Spleen (tissue), 11 donors: ENCODE measurements around the gene ETFB. TPM values are rescaled to one million over a fixed set of nuclear protein-coding genes. Genes with fewer than 3 reads are reported as not detected.
A peak's percentile ranks its signal among the peaks of the same experiment; 100 is the strongest.

Experiments used
- DNase-seq: peaks from one replicate; pipeline ENCODE4 v3.0.0-alpha.2; 2020
- H3K27ac ChIP-seq, 8 donors: fragments of 200-600 bp; sonication (generic) in 7 of 8; 1 replicate in 4 of 8; 2 replicates in 4 of 8; pipeline versions ENCODE4 v1.5.0 to v1.8.0; 2016 to 2021; ENCODE audit warnings: inconsistent platforms in 4 of 8, mild to moderate bottlenecking in 4 of 8, moderate library complexity in 1 of 8
- H3K27me3 ChIP-seq, 7 donors: fragments of 200-600 bp; sonication (generic) in 6 of 7; replicated peaks in 1 of 7; 1 replicate in 4 of 7; 2 replicates in 3 of 7; pipeline versions ENCODE4 v1.5.0 to v1.8.0; 2016 to 2021; ENCODE audit warnings: inconsistent platforms in 3 of 7, mild to moderate bottlenecking in 1 of 7
- H3K36me3 ChIP-seq, 6 donors: fragments of 200-600 bp; sonication (generic) in 5 of 6; 1 replicate in 4 of 6; 2 replicates in 2 of 6; pipeline versions ENCODE4 v1.5.0 to v1.8.0; 2016 to 2021; ENCODE audit warnings: inconsistent platforms in 2 of 6
- H3K4me1 ChIP-seq, 6 donors: fragments of 200-600 bp; sonication (generic) in 5 of 6; 1 replicate in 3 of 6; 2 replicates in 3 of 6; pipeline versions ENCODE4 v1.5.0 to v1.8.0; 2016 to 2021; ENCODE audit warnings: inconsistent platforms in 3 of 6
- H3K4me3 ChIP-seq, 8 donors: fragments of 200-600 bp; sonication (generic) in 7 of 8; 1 replicate in 4 of 8; 2 replicates in 4 of 8; pipeline versions ENCODE4 v1.5.0 to v1.8.0; 2016 to 2021; ENCODE audit warnings: inconsistent platforms in 4 of 8, mild to moderate bottlenecking in 4 of 8, moderate library complexity in 2 of 8
- H3K9me3 ChIP-seq, 8 donors: fragments of 200-600 bp; sonication (generic) in 7 of 8; 1 replicate in 4 of 8; 2 replicates in 4 of 8; pipeline versions ENCODE4 v1.5.0 to v1.8.0; 2016 to 2021; ENCODE audit warnings: inconsistent platforms in 4 of 8
- POLR2A ChIP-seq, 3 donors: fragments of 450-650 bp; IDR thresholded peaks; one replicate each; pipeline ENCODE4 v1.5.1; 2017; ENCODE audit warnings: antibody characterized with exemption in 3 of 3, mild to moderate bottlenecking in 1 of 3
- POLR2AphosphoS5 ChIP-seq, 3 donors: sonication (generic); formaldehyde crosslinking; IDR thresholded peaks; one replicate each; pipeline ENCODE4 v1.5.1; 2017; ENCODE audit warnings: antibody characterized with exemption in 3 of 3
- WGBS, 5 donors: extraction: QIAGEN DNeasy Blood & Tissue Kit in 3 of 5; methylation state at CpG; one replicate each; pipeline versions ENCODE4 v1.1.5 to v1.1.7; 2013 to 2018; 5-methylcytosine and 5-hydroxymethylcytosine counted together
- intact Hi-C: fragments of 100-400 bp; cut with DNase I; formaldehyde crosslinking; loops from one replicate; pipeline ENCODE4 v1.15.0; 2023; ENCODE audit warnings: low total_unique reads
- polyA plus RNA-seq, 3 donors: library from polyadenylated mRNA; stranded (reverse); fragments of 200-250 nt; gene quantifications; one replicate each; pipeline ENCODE4 v1.2.1, GENCODE V29; 2013
- total RNA-seq, 7 donors: library from RNA; depleted of rRNA in 3 of 7; stranded (reverse); fragments of >200 nt in 3 of 7; fragmentation: NEBNext Ultra II Directional in 4 of 7; extraction: Animal tissue kit (Norgen Biotek cat#: 25700) in 4 of 7; gene quantifications; one replicate each; pipeline versions ENCODE4 v1.1.0 to v1.2.1, GENCODE V29; 2016 to 2021
- TF ChIP-seq, protein P1 (sequence below), 11 experiments: fragments of 200-600 bp in 7 of 11; fragments of 450-650 bp in 4 of 11; sonication (generic) in 4 of 11; IDR thresholded peaks in 8 of 11; conservative IDR thresholded peaks in 3 of 11; 1 replicate in 7 of 11; 2 replicates in 4 of 11; pipeline versions ENCODE4 v1.4.0 to v1.8.0; 2016 to 2021; ENCODE audit warnings: antibody characterized with exemption in 11 of 11, inconsistent platforms in 4 of 11, mild to moderate bottlenecking in 1 of 11
- donor health status: healthy with polysubstance abuse.
- donor health status: DM: no; HTN: no; CAD: no; lungs with moderate emphysema.
- donor health status: DM: no; HTN: no; CAD: no.
- donor health status: Bipolar disorder and iron deficiency.
- donor health status: healthy.
- donor health status: DM: no; HTN: no; CAD: no.
- donor health status: DM: yes; HTN: yes; CAD: no.

Gene ETFB
- total and polyA plus RNA-seq, 10 donors = 41.4 to 133 (median 71.0) TPM

DNA sequence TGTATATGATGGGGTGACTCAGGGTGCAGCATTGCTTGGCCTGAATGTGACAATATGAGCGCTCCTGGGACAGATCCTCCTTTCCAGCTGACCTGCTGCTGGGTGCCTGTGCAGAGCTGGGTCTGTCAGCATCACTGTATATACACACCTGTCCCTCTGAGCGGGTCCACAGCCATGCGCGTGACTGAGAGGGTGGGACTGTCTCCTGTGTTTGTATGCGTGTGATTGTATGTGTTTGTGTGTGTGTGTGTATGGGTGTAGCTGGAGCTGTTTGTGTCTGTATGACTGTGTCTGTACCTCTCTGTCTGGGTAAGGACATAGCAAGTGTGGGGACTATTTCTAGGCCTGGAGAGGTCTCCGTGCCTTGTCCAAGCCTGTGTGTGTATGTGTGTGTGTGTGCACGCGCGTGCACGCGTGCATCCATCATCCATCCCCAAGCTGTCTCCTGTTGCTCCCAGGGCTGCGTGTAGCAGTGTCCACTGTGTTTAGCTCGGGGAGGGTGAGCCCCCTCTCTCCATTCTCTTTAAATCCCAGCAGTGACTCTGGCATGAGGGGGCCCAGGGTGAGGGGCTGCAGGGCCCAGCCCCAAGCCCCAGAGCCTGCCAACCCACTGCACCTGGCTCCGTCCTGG lies 46.4 kb downstream of the ETFB start:
- WGBS, 5 donors = 83 to 92% (median 87%) methylated on average over 3 to 14 of the region's 14 CpGs
- no peak overlapping the region for H3K27ac ChIP-seq
- TF ChIP-seq POLR2AphosphoS5 (IDR thresholded peaks at IDR 0.05) (no peak), POLR2A (IDR thresholded peaks at IDR 0.05) (no peak)
- TF ChIP-seq, protein P1, sequence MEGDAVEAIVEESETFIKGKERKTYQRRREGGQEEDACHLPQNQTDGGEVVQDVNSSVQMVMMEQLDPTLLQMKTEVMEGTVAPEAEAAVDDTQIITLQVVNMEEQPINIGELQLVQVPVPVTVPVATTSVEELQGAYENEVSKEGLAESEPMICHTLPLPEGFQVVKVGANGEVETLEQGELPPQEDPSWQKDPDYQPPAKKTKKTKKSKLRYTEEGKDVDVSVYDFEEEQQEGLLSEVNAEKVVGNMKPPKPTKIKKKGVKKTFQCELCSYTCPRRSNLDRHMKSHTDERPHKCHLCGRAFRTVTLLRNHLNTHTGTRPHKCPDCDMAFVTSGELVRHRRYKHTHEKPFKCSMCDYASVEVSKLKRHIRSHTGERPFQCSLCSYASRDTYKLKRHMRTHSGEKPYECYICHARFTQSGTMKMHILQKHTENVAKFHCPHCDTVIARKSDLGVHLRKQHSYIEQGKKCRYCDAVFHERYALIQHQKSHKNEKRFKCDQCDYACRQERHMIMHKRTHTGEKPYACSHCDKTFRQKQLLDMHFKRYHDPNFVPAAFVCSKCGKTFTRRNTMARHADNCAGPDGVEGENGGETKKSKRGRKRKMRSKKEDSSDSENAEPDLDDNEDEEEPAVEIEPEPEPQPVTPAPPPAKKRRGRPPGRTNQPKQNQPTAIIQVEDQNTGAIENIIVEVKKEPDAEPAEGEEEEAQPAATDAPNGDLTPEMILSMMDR (IDR thresholded peaks at IDR 0.05 in 8 of 11, conservative IDR thresholded peaks at IDR 0.05 in 3 of 11) = no peak
- peaks cover 0 to 51% (median 0%) of the 10 kb centered on the region in 7 donors for H3K27me3 ChIP-seq
- H3K36me3 ChIP-seq = no peaks in the 10 kb centered on the region
- H3K4me3 ChIP-seq = no peak overlapping the region
- DNase-seq = peak; percentile 19
- peaks cover 0 to 5% (median 0%) of the 10 kb centered on the region in 8 donors for H3K9me3 ChIP-seq
- intact Hi-C loops = no loop called here
- H3K4me1 ChIP-seq = no peaks in the 10 kb centered on the region

DNA sequence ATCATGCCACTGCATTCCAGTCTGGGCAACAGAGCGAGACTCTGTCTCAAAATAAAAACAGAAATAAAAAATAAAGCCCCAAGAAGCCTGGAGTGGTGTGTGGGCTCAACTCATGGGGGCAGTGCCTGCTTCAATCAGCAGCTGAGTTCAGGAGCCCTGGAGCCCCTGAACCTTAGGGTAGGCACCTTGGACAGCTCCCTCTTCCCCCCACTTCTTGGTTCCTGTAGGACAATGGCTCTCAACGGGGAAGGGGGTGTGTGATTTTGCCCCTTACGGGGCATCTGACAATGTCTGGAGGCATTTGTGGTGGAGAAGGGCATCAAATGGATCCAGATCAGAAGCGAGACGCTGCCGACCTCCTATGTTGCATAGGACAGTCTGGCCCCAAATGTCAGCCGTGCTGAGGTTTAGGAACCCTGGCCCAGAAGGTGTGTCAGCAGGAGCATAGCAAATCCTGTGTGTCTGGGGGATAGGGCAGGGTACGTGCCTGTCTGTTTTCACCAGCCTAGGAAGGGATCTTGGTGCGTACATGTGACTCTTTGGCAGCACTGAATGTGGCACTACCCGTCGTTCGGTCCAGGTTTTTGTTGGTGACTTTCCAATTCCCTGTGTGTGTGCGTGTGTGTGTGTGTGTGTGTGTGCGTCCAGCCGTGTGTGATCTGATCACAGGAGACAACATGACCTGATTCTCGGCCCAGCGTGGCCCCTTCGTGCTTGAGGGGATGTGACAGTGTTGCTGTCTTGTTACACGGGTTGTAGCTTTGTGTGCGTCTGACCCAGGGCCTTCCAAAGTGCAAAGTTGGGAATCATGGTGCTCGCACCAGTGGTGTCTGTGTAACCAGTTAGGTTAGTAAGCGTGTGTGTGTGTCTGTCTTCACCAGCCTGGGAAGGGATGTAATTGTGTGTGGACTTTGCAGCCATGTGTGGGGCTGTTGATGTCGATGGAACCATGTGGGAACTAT lies 47.2 kb downstream of the ETFB start:
- Histone ChIP-seq H3K4me1 (peaks cover 0 to 3% (median 0%) of the 10 kb centered on the region in 6 donors), H3K4me3 (no peak overlapping the region), H3K9me3 (peaks cover 0 to 10% (median 0%) of the 10 kb centered on the region in 8 donors), H3K27ac (no peak overlapping the region), H3K27me3 (peaks cover 0 to 51% (median 0%) of the 10 kb centered on the region in 7 donors), H3K36me3 (no peaks in the 10 kb centered on the region)
- intact Hi-C loops = no loop called here
- 75 to 81% (median 79%) methylated on average over 13 to 23 of the region's 23 CpGs for WGBS, 5 donors
- TF ChIP-seq, protein P1 (IDR thresholded peaks at IDR 0.05 in 8 of 11, conservative IDR thresholded peaks at IDR 0.05 in 3 of 11) = no peak
- TF ChIP-seq POLR2AphosphoS5 (IDR thresholded peaks at IDR 0.05) (no peak), POLR2A (IDR thresholded peaks at IDR 0.05) (no peak)
- peak; percentile 36 for DNase-seq

DNA sequence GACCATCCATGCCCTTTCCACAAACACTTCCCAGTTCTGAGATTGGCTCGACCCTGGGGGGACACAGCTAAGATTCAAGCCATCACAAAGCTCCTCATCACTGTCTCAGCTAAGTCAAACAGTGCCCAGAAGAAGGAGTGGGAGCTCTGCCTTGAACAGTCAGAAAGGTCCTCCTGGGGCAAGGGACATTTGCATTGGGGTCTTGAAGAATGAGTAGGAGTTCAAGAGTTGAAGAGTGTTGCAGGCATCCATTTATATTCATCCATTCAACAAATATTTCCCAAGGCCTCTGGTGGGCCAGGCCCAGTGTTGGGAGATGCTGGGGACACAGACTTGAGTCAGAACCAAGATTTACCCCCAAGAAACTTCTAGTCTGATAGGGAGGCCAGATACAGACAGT lies 48.2 kb downstream of the ETFB start:
- Histone ChIP-seq H3K27ac (no peak overlapping the region), H3K4me3 (no peak overlapping the region), H3K9me3 (peaks cover 0 to 10% (median 0%) of the 10 kb centered on the region in 8 donors), H3K27me3 (peaks cover 0 to 48% (median 0%) of the 10 kb centered on the region in 7 donors), H3K4me1 (peaks cover 0 to 8% (median 0%) of the 10 kb centered on the region in 6 donors), H3K36me3 (no peaks in the 10 kb centered on the region)
- intact Hi-C loops = no loop called here
- TF ChIP-seq POLR2AphosphoS5 (IDR thresholded peaks at IDR 0.05) (no peak), POLR2A (IDR thresholded peaks at IDR 0.05) (no peak)
- TF ChIP-seq, protein P1 (IDR thresholded peaks at IDR 0.05 in 8 of 11, conservative IDR thresholded peaks at IDR 0.05 in 3 of 11) = no peak
- DNase-seq = peak; percentile 27
- 38 to 77% (median 66%) methylated on average over 1 of the region's 1 CpG for WGBS, 5 donors

DNA sequence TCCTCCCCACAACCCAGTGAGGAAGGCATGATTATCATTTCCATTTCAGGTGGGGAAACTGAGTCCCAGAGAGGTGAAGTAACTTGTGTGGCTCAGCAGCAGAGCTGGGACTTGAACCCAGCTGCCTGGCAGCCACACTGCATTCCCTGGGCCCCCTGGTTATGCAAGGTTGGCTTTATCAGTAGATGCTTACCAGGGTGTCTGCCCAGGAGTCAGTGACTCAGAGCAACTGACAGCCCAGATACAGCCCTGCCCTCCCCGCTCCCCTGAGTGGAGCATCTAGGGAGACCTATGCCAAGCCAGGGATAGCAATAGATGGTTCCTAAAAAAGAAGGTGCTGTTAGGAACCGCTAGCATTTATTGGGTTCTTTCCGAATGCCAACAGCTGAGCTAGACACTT lies 48.8 kb downstream of the ETFB start:
- H3K27me3 ChIP-seq = peaks cover 0 to 51% (median 5%) of the 10 kb centered on the region in 7 donors
- WGBS, 5 donors = 87 to 97% (median 93%) methylated on average over 3 of the region's 3 CpGs
- intact Hi-C loops = no loop called here
- H3K36me3 ChIP-seq = no peaks in the 10 kb centered on the region
- H3K9me3 ChIP-seq = peaks cover 0 to 10% (median 0%) of the 10 kb centered on the region in 8 donors
- TF ChIP-seq, protein P1 (IDR thresholded peaks at IDR 0.05 in 8 of 11, conservative IDR thresholded peaks at IDR 0.05 in 3 of 11) = no peak
- TF ChIP-seq POLR2A (IDR thresholded peaks at IDR 0.05) (no peak), POLR2AphosphoS5 (IDR thresholded peaks at IDR 0.05) (no peak)
- H3K27ac ChIP-seq = no peak overlapping the region
- peak; percentile 4 for DNase-seq
- H3K4me1 ChIP-seq = peaks cover 0 to 8% (median 0%) of the 10 kb centered on the region in 6 donors
- H3K4me3 ChIP-seq = no peak overlapping the region
